Gastroesophageal sphincter (tissue), 4 donors: Measurements from ENCODE around the gene USP37. TPM values are rescaled to one million over a fixed set of nuclear protein-coding genes. Genes with fewer than 3 reads are reported as not detected.

Source experiments
- ATAC-seq: fragments of 150-250 bp; one replicate; pipeline ENCODE4 v1.9.1; 2016; ENCODE audit warnings: mild to moderate bottlenecking, moderate library complexity
- H3K27ac ChIP-seq, 4 donors: fragments of 200-600 bp; sonication (generic) in 3 of 4; 1 replicate in 3 of 4; 2 replicates in 1 of 4; pipeline ENCODE4 v1.5.1; 2016 to 2019
- H3K27me3 ChIP-seq: fragments of 200-600 bp; sonication (generic); one replicate; pipeline ENCODE4 v1.5.1; 2019
- H3K36me3 ChIP-seq, 2 donors: fragments of 200-600 bp; sonication (generic); one replicate each; pipeline ENCODE4 v1.5.1; 2019; ENCODE audit warnings: control low read depth in 1 of 2
- H3K4me1 ChIP-seq, 3 donors: fragments of 200-600 bp; sonication (generic); 1 replicate in 2 of 3; 2 replicates in 1 of 3; pipeline ENCODE4 v1.5.1; 2016 to 2019; ENCODE audit warnings: control low read depth in 2 of 3
- H3K4me3 ChIP-seq, 2 donors: fragments of 200-600 bp; sonication (generic); one replicate each; pipeline ENCODE4 v1.5.1; 2019; ENCODE audit warnings: mild to moderate bottlenecking in 1 of 2, moderate library complexity in 1 of 2
- H3K9me3 ChIP-seq, 3 donors: fragments of 200-600 bp; sonication (generic); one replicate each; pipeline ENCODE4 v1.5.1; 2017 to 2019; ENCODE audit warnings: control low read depth in 2 of 3
- EP300 ChIP-seq: sonication (generic); formaldehyde crosslinking; IDR thresholded peaks from one replicate; pipeline ENCODE4 v1.6.1; 2017; ENCODE audit warnings: antibody characterized with exemption, mild to moderate bottlenecking
- POLR2A ChIP-seq, 2 donors: fragments of 450-650 bp; IDR thresholded peaks; one replicate each; pipeline ENCODE4 v1.6.1; 2017; ENCODE audit warnings: antibody characterized with exemption in 2 of 2, mild to moderate bottlenecking in 2 of 2, moderate library complexity in 1 of 2
- POLR2AphosphoS5 ChIP-seq: sonication (generic); formaldehyde crosslinking; IDR thresholded peaks from one replicate; pipeline ENCODE4 v1.6.1; 2017; ENCODE audit warnings: antibody characterized with exemption
- WGBS, 2 donors: methylation state at CpG; one replicate each; pipeline ENCODE4 v1.1.5; 2018; ENCODE audit warnings: low coverage in 1 of 2; 5-methylcytosine and 5-hydroxymethylcytosine counted together
- total RNA-seq, 4 donors: library from RNA; depleted of rRNA; stranded (reverse); fragments of >200 nt; gene quantifications; one replicate each; pipeline ENCODE4 v1.1.0, GENCODE V29; 2016
- TF ChIP-seq, protein P1 (sequence below), 4 experiments: fragments of 200-600 bp in 2 of 4; fragments of 450-650 bp in 2 of 4; sonication (generic) in 1 of 4; IDR thresholded peaks; one replicate each; pipeline ENCODE4 v1.5.1; 2017 to 2019; ENCODE audit warnings: antibody characterized with exemption in 4 of 4, mild to moderate bottlenecking in 2 of 4, moderate library complexity in 2 of 4

USP37 gene
- total RNA-seq, 4 donors from 2014 or later = 8.3 to 17.4 (median 9.0) TPM

DNA sequence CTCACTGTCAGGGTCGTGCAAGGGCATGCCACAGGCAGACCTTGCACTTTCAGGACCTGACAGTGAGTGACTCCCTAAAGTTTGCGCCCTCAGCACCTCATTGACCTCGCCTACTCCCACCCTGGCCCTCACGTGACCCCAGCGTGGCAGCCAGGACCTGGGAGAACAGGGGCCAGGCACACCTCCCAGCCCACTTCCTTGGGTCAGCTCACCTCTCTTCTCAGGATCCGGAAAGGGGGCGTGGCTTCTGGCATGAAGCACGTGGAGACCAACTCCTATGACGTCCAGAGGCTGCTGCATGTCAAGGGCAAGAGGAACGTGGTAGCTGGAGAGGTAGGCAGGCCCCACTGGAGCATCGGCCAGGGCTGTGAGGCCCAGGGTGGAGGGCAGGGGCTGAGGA lies 140.4 kb downstream of the USP37 start:
- TF ChIP-seq POLR2AphosphoS5 (no peak), POLR2A (IDR thresholded peaks at IDR 0.05) (no peak), EP300 (no peak)
- TF ChIP-seq, protein P1, sequence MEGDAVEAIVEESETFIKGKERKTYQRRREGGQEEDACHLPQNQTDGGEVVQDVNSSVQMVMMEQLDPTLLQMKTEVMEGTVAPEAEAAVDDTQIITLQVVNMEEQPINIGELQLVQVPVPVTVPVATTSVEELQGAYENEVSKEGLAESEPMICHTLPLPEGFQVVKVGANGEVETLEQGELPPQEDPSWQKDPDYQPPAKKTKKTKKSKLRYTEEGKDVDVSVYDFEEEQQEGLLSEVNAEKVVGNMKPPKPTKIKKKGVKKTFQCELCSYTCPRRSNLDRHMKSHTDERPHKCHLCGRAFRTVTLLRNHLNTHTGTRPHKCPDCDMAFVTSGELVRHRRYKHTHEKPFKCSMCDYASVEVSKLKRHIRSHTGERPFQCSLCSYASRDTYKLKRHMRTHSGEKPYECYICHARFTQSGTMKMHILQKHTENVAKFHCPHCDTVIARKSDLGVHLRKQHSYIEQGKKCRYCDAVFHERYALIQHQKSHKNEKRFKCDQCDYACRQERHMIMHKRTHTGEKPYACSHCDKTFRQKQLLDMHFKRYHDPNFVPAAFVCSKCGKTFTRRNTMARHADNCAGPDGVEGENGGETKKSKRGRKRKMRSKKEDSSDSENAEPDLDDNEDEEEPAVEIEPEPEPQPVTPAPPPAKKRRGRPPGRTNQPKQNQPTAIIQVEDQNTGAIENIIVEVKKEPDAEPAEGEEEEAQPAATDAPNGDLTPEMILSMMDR (IDR thresholded peaks at IDR 0.05) = no peak
- 86 to 100% methylated on average over 1 to 2 of the region's 11 CpGs for WGBS, 2 donors
- Histone ChIP-seq H3K4me1 (no peaks in the 10 kb centered on the region), H3K9me3 (no peaks in the 10 kb centered on the region), H3K27ac (no peak overlapping the region), H3K4me3 (no peak overlapping the region), H3K36me3 (no peaks in the 10 kb centered on the region), H3K27me3 (no peaks in the 10 kb centered on the region)
- no peak for ATAC-seq

DNA sequence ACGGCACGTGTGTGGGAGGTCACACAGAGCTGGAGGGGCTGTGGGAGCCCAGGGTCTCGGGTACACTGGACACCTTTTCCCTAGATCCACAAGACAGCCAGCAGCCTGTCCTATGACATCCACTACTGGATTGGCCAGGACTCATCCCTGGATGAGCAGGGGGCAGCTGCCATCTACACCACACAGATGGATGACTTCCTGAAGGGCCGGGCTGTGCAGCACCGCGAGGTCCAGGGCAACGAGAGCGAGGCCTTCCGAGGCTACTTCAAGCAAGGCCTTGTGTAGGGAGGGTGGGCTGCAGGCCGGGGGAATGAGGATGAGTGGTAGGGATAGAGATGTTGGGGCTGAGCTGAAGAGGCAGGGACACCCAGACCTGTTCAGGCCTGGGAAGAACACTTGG lies 142.6 kb downstream of the USP37 start:
- Histone ChIP-seq H3K27me3 (no peaks in the 10 kb centered on the region), H3K27ac (no peak overlapping the region), H3K9me3 (no peaks in the 10 kb centered on the region), H3K4me3 (no peak overlapping the region), H3K4me1 (no peaks in the 10 kb centered on the region), H3K36me3 (no peaks in the 10 kb centered on the region)
- TF ChIP-seq POLR2A (IDR thresholded peaks at IDR 0.05) (no peak), EP300 (no peak), POLR2AphosphoS5 (no peak)
- TF ChIP-seq, protein P1 (IDR thresholded peaks at IDR 0.05) = no peak
- 94% methylated on average over 3 of the region's 10 CpGs; no CpG with 5 or more reads in 1 of the 2 donors for WGBS, 2 donors
- no peak for ATAC-seq

DNA sequence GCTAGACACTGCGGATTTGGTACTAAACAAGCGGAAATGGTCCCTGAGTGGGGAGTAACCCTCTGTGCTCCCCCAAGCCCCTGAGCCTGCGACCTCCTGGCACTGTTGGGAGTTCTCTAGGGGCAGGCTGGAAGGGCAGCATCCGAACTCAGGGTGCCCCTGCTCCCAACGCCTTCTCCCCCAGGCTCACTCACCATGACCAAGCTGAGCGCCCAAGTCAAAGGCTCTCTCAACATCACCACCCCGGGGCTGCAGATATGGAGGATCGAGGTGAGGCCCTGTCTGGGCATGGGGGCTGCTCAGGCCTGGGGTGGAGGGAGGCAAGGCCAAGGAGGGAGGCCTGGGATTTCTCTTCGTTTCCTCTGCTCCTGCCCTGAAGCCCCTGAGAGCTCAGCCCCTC lies 144.6 kb downstream of the USP37 start:
- H3K36me3 ChIP-seq = no peaks in the 10 kb centered on the region
- WGBS, 2 donors = 90 to 96% methylated on average over 2 to 4 of the region's 9 CpGs
- TF ChIP-seq, protein P1 (IDR thresholded peaks at IDR 0.05) = no peak
- no peak for TF ChIP-seq EP300
- TF ChIP-seq POLR2A (IDR thresholded peaks at IDR 0.05) = no peak
- no peak for TF ChIP-seq POLR2AphosphoS5
- H3K4me3 ChIP-seq = no peak overlapping the region
- no peaks in the 10 kb centered on the region for H3K27me3 ChIP-seq
- no peak for ATAC-seq
- H3K4me1 ChIP-seq = no peaks in the 10 kb centered on the region
- H3K9me3 ChIP-seq = no peaks in the 10 kb centered on the region
- H3K27ac ChIP-seq = no peak overlapping the region

DNA sequence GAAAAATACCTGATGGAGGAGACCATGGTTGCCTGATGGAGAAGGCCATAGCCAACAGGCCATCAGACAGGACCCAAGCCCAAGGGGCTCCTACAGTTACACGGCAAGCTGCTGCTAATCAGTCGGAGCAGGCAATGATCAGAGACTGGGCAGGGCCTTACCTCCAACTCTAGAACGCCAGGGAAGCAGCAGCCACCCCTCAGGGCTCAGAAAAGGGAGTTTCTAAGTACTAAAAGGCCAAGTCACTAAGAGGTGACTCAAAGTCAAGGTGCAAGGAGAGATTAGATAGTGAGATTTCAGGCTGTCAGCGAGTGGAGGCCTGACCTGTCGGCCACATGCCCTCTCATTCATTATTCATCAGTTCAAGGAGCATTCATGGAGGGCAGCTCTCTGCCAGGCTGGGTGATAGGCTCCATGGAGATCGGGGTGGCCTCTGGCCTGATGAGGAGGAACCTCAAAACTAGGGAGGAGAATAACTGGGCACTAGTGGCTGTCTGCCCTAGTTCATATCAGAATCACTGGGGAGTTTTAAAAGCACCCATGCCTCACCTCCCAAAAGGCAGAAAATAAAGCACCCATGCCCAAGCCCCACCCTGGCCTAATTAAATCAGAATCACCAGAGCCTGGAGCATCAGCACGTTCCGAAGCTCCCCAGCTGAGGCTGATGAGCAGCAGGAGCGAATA lies 145.6 kb downstream of the USP37 start:
- H3K36me3 ChIP-seq = no peaks in the 10 kb centered on the region
- no peaks in the 10 kb centered on the region for H3K27me3 ChIP-seq
- 80% methylated on average over 5 of the region's 9 CpGs; no CpG with 5 or more reads in 1 of the 2 donors for WGBS, 2 donors
- H3K4me1 ChIP-seq = no peaks in the 10 kb centered on the region
- no peak overlapping the region for H3K4me3 ChIP-seq
- no peaks in the 10 kb centered on the region for H3K9me3 ChIP-seq
- no peak for ATAC-seq
- no peak overlapping the region for H3K27ac ChIP-seq
- TF ChIP-seq, protein P1 (IDR thresholded peaks at IDR 0.05) = no peak
- TF ChIP-seq POLR2AphosphoS5 (no peak), POLR2A (IDR thresholded peaks at IDR 0.05) (no peak), EP300 (no peak)

DNA sequence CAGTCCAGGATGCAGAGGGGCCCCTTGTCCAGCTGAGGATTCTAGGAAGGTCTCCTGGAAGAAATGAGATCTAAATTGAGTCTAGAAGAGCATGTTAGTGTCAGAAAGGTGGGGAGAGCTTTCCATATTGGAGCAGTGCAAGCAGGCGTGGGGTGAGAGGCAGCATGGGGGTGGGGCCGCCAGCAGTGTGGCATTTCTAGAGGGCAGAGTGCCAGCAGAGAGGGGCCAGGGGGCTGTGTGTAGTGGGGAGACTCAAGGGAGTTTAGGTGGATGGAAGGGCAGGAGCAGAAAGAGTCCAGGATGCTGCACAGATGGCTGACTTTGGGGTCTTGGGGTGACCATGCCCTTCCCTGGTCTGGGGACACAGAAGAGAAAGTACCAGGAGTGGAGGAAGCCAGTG lies 147.1 kb downstream of the USP37 start:
- Histone ChIP-seq H3K27me3 (no peaks in the 10 kb centered on the region), H3K36me3 (no peaks in the 10 kb centered on the region), H3K4me1 (no peaks in the 10 kb centered on the region), H3K9me3 (no peaks in the 10 kb centered on the region), H3K4me3 (no peak overlapping the region), H3K27ac (no peak overlapping the region)
- 93 to 100% methylated on average over 1 to 2 of the region's 2 CpGs for WGBS, 2 donors
- TF ChIP-seq EP300 (no peak), POLR2AphosphoS5 (no peak), POLR2A (IDR thresholded peaks at IDR 0.05) (no peak)
- TF ChIP-seq, protein P1 (IDR thresholded peaks at IDR 0.05) = no peak
- no peak for ATAC-seq
